Sigmoid colon (tissue), 4 donors: ENCODE data around the gene XKR7.
"Not testable (repeated sequence)": the region's sequence is repeated elsewhere in the genome, so short reads cannot be mapped to it uniquely, and the experiment has no call there.

Experiments
- CTCF ChIP-seq, 4 experiments: fragments of 450-650 bp in 3 of 4; fragments of 200-600 bp in 1 of 4; IDR thresholded peaks; one replicate each; pipeline ENCODE4 v1.5.1; 2016 to 2019; ENCODE audit warnings: antibody characterized with exemption in 4 of 4, mild to moderate bottlenecking in 3 of 4, moderate library complexity in 2 of 4
- EP300 ChIP-seq, 4 donors: sonication (generic); formaldehyde crosslinking; IDR thresholded peaks; one replicate each; pipeline ENCODE4 v1.6.1; 2017; ENCODE audit warnings: antibody characterized with exemption in 4 of 4
- POLR2A ChIP-seq, 2 donors: fragments of 450-650 bp; IDR thresholded peaks; one replicate each; pipeline ENCODE4 v1.6.1; 2016; ENCODE audit warnings: antibody characterized with exemption in 2 of 2, mild to moderate bottlenecking in 2 of 2, moderate library complexity in 2 of 2
- POLR2AphosphoS5 ChIP-seq, 4 donors: sonication (generic); formaldehyde crosslinking; IDR thresholded peaks; one replicate each; pipeline ENCODE4 v1.6.1; 2017; ENCODE audit warnings: antibody characterized with exemption in 4 of 4

GRCh38 chr20:32033721-32034120, 65.8 kb downstream of the XKR7 start:
- TF ChIP-seq CTCF, EP300, POLR2A, POLR2AphosphoS5 (IDR thresholded peaks at IDR 0.05): not testable (repeated sequence)
